Bronchial epithelial cell (primary cell): Measurements from ENCODE around the gene GPR21. TPM values are rescaled to one million over a fixed set of nuclear protein-coding genes. Genes with fewer than 3 reads are reported as not detected.

Source experiments
- DNase-seq: peaks from one replicate; pipeline ENCODE4 v3.0.0-alpha.2; 2010; ENCODE audit warnings: low read depth
- FAIRE-seq: peaks from 2 replicates; lab custom pipeline; 2011; peaks lifted over from hg19 to GRCh38; lab: Jason Lieb, UNC
- H3K27me3 ChIP-seq: 2 replicates; pipeline ENCODE4 v1.5.1; 2011; ENCODE audit warnings: low read length; ENCODE audit not compliant: control insufficient read depth, insufficient read depth
- H3K36me3 ChIP-seq: 2 replicates; pipeline ENCODE4 v1.5.1; 2011; ENCODE audit warnings: low read length; ENCODE audit not compliant: control insufficient read depth, insufficient read depth
- H3K4me3 ChIP-seq: 2 replicates; pipeline ENCODE4 v1.5.1; 2011; ENCODE audit warnings: mild to moderate bottlenecking, low read depth, low read length, control low read depth
- CTCF ChIP-seq: IDR thresholded peaks from 2 replicates; pipeline ENCODE4 v1.5.1; 2011; ENCODE audit warnings: mild to moderate bottlenecking, moderate library complexity, low read length, control low read depth, inconsistent platforms; ENCODE audit not compliant: insufficient read depth, severe bottlenecking
- total RNA-seq: library from RNA; depleted of rRNA; stranded (reverse); fragments of >200 nt; gene quantifications from 2 replicates; pipeline ENCODE4 v1.2.1, GENCODE V29; 2014

GPR21 gene
- total RNA-seq, 1 donor from 2014 or later = 1.3 TPM

GRCh38 chr9:123034881-123035510 is 1.5 kb downstream of the GPR21 start:
- H3K27me3 ChIP-seq = no peaks in the 10 kb centered on the region
- no peak for FAIRE-seq
- no peak for TF ChIP-seq CTCF
- peaks cover 4% of the 10 kb centered on the region for H3K36me3 ChIP-seq
- H3K4me3 ChIP-seq = no peak overlapping the region
- DNase-seq = no peak

GRCh38 chr9:123035791-123036190 is 2.3 kb downstream of the GPR21 start:
- FAIRE-seq (no peak), DNase-seq (no peak)
- no peak for TF ChIP-seq CTCF
- peaks cover 4% of the 10 kb centered on the region for H3K36me3 ChIP-seq
- no peak overlapping the region for H3K4me3 ChIP-seq
- no peaks in the 10 kb centered on the region for H3K27me3 ChIP-seq

GRCh38 chr9:123036893-123037545 is 3.6 kb downstream of the GPR21 start:
- no peak for FAIRE-seq
- TF ChIP-seq CTCF = no peak
- Histone ChIP-seq H3K4me3 (no peak overlapping the region), H3K36me3 (peaks cover 5% of the 10 kb centered on the region), H3K27me3 (no peaks in the 10 kb centered on the region)
- no peak for DNase-seq

GRCh38 chr9:123039617-123040219 is 6.3 kb downstream of the GPR21 start:
- H3K4me3 ChIP-seq = no peak overlapping the region
- peaks cover 1% of the 10 kb centered on the region for H3K36me3 ChIP-seq
- TF ChIP-seq CTCF = no peak
- no peaks in the 10 kb centered on the region for H3K27me3 ChIP-seq
- no peak for DNase-seq
- FAIRE-seq = no peak

- Histone ChIP-seq H3K4me3 (no peak overlapping the region), H3K27me3 (no peaks in the 10 kb centered on the region), H3K36me3 (peaks cover 1% of the 10 kb centered on the region)
- no peak for DNase-seq
- no peak for TF ChIP-seq CTCF
- no peak for FAIRE-seq
These were observed 7.3 kb downstream of the GPR21 start for GRCh38 chr9:123040801-123041200.
